Activated naive CD4-positive, alpha-beta T cell treated with anti-CD3 and anti-CD28 coated beads, Interleukin-2, amount 10 ng/mL, durations not matched to agents 7 days and 5 days (primary cell): ENCODE data around the gene TFDP1.

Experiments
- CTCF ChIA-PET: fragments of 350-600 bp; sonication (Branson Sonifier 250); formaldehyde crosslinking; loops from one replicate; lab custom pipeline; 2021; ENCODE audit warnings: antibody characterized with exemption; lab: Charles Lee
- DNase-seq: peaks from one replicate; pipeline ENCODE4 v3.0.0-alpha.2; 2020
- H3K27ac Mint-ChIP-seq: one replicate; pipeline ENCODE4 v1.8.0; 2021; ENCODE audit warnings: mild to moderate bottlenecking, moderate library complexity, mixed read lengths
- H3K27me3 Mint-ChIP-seq: one replicate; pipeline ENCODE4 v1.8.0; 2021; ENCODE audit warnings: mild to moderate bottlenecking, mixed read lengths
- H3K36me3 Mint-ChIP-seq: one replicate; pipeline ENCODE4 v1.8.0; 2021; ENCODE audit warnings: mixed read lengths
- H3K4me1 Mint-ChIP-seq: one replicate; pipeline ENCODE4 v1.8.0; 2021; ENCODE audit warnings: mixed read lengths
- H3K4me3 Mint-ChIP-seq: one replicate; pipeline ENCODE4 v1.8.0; 2021; ENCODE audit warnings: mild to moderate bottlenecking, moderate library complexity, mixed read lengths
- H3K9me3 Mint-ChIP-seq: one replicate; pipeline ENCODE4 v1.8.0; 2021; ENCODE audit warnings: mixed read lengths

The TFDP1 gene

DNA sequence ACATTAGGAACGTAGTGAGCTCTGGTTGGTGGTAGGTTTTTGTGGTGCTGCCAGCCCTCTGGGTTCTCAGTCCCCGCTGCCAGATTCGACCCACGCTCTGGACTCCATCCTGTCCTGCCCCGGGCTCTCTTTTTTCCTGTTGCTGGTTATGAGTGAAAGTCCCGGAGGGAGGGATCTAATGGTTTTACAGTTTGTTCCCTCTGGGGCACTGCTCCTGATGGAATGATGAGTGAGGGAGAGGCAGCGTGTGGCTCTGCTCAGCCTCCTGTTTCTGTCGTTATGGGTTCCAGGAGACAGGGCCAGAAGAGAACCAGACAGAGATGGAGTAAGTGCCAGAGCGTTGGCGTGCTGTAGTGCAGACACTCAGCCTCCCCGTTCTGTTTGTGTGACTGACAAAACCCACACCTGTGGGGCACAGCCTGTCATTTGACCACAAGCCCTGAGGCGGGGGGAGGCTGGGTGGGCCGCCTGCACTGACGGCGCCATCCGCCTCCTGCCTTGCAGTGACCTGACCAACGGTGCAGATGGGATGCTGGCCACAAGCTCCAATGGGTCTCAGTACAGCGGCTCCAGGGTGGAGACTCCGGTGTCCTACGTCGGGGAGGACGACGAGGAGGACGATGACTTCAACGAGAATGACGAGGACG, 55.2 kb downstream of the TFDP1 start:
- H3K27ac Mint-ChIP-seq: no peak overlapping the region
- H3K36me3 Mint-ChIP-seq: peaks cover 59% of the 10 kb centered on the region

DNA sequence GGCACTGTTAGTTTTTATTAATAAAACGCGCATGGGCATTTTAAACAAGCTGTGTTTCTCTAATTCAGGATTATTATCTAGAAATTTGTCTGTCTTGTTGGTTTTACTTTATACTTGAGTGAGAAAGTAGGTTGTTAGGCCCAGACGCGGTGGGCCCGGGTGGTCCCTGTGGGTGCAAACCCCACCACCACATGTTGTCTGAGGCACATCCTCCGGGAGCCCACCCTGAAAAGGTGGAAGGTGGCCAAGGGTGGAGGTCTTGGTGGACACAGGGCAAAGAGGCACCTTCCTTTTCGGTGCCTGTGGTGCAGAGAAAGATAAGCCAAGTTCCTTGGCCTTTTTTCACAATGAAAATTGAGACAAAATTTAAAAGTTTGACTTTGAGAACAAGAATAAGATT, 56.9 kb downstream of the TFDP1 start:
- DNase-seq: no peak
- CTCF ChIA-PET: no interaction called here
- Mint-ChIP-seq H3K4me1 (peaks cover 2% of the 10 kb centered on the region), H3K9me3 (no peaks in the 10 kb centered on the region), H3K27me3 (no peaks in the 10 kb centered on the region), H3K4me3 (no peak overlapping the region), H3K36me3 (peaks cover 48% of the 10 kb centered on the region), H3K27ac (no peak overlapping the region)

More for the DNA sequence above, 55.2 kb downstream of the TFDP1 start:
- Mint-ChIP-seq H3K27me3 (no peaks in the 10 kb centered on the region), H3K9me3 (no peaks in the 10 kb centered on the region), H3K4me1 (peaks cover 2% of the 10 kb centered on the region), H3K4me3 (no peak overlapping the region)
- CTCF ChIA-PET: no interaction called here
- peak; percentile 1 for DNase-seq

DNA sequence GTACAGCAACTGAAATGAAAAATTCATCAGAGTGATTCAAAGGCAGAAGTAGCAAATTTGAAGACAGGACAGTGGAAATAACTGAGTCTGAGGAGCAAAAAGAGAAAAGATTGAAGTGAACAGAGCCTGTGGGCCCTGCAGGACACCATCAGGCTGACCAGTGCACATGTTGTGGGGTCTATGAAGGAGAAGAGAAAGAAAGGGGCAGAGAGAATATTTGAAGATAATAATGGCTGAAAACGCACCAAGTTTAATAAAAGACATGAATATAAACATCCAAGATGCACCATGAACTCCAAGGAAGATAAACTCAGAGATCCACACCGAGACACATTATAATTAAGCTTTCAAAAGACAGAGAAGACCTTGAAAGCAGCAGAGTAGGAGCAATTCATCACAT, 58.0 kb downstream of the TFDP1 start:
- H3K4me3 Mint-ChIP-seq: no peak overlapping the region
- H3K27ac Mint-ChIP-seq: no peak overlapping the region
- H3K4me1 Mint-ChIP-seq: peaks cover 12% of the 10 kb centered on the region
- CTCF ChIA-PET: no interaction called here
- H3K36me3 Mint-ChIP-seq: peaks cover 42% of the 10 kb centered on the region
- DNase-seq: no peak
- H3K27me3 Mint-ChIP-seq: no peaks in the 10 kb centered on the region
- no peaks in the 10 kb centered on the region for H3K9me3 Mint-ChIP-seq

DNA sequence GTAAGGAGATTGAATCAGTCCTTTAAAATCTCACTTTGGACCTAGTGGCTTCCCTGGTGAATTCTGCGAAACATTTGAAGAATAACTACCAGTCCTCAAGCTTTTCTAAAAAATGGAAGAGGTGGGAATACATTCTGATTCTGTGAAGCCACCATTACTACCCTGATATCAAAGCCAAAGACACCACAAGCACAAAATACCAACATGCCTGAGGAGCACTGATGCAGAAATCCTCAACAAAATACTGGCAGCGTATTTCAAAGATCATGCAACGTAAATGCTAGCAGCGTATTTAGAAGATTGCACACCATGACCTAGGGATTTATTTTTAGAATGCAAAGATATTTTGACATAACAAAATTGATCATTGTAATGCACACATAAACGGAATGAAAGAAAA, 59.0 kb downstream of the TFDP1 start:
- Mint-ChIP-seq H3K4me1 (peaks cover 14% of the 10 kb centered on the region), H3K27me3 (no peaks in the 10 kb centered on the region), H3K9me3 (no peaks in the 10 kb centered on the region), H3K36me3 (peaks cover 33% of the 10 kb centered on the region), H3K4me3 (no peak overlapping the region), H3K27ac (no peak overlapping the region)
- CTCF ChIA-PET: no interaction called here
- DNase-seq: no peak

DNA sequence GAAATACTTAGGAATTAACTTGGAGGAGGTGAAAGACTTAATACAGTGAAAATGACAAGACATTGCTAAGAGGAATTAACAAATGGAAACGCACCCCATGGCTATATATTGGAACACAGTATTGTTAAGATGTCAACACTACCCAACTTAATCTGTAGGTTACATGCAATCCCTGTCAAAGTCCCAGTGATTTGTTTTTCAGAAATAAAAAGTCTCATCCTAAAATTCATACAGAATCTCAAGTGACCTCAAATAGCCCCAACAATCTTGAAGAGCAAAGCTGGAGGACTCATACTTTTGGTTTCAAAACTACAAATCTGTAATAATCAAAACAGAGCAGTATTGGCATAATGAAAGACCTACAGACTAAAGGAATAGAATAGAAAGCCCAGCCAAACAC, 60.2 kb downstream of the TFDP1 start:
- H3K27me3 Mint-ChIP-seq: no peaks in the 10 kb centered on the region
- no peaks in the 10 kb centered on the region for H3K9me3 Mint-ChIP-seq
- no peak overlapping the region for H3K4me3 Mint-ChIP-seq
- peaks cover 26% of the 10 kb centered on the region for H3K36me3 Mint-ChIP-seq
- no peak for DNase-seq
- H3K27ac Mint-ChIP-seq: no peak overlapping the region
- CTCF ChIA-PET: no interaction called here
- H3K4me1 Mint-ChIP-seq: peaks cover 14% of the 10 kb centered on the region

- Mint-ChIP-seq H3K4me3 (no peak overlapping the region), H3K9me3 (no peaks in the 10 kb centered on the region), H3K27ac (peak overlapping the region; percentile 17), H3K4me1 (peaks cover 14% of the 10 kb centered on the region), H3K27me3 (no peaks in the 10 kb centered on the region), H3K36me3 (peaks cover 20% of the 10 kb centered on the region)
- no peak for DNase-seq
- CTCF ChIA-PET: no interaction called here
Observed at GRCh38 chr13:113645329-113645728, 60.8 kb downstream of the TFDP1 start.

DNA sequence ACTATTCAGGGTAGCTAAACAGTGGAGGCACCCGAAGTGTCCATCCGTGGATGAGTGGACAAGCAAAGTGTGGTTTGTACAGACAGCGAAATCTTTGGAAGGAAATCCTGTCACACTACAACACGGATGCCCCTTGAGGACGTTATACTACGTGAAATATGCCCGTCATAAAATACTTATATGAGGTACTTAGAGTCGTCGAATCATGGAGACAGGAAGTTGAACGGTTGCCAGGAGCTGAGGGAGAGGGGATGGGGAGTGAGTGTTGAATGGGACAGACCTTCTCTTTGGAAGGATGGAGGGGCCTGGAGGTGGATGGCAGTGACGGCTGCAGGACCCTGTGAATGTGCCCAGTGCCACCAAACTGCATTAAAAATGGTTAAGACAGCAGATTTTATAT, 61.8 kb downstream of the TFDP1 start:
- H3K4me1 Mint-ChIP-seq: peaks cover 14% of the 10 kb centered on the region
- H3K27me3 Mint-ChIP-seq: no peaks in the 10 kb centered on the region
- H3K9me3 Mint-ChIP-seq: no peaks in the 10 kb centered on the region
- DNase-seq: peak; percentile 11
- H3K4me3 Mint-ChIP-seq: no peak overlapping the region
- peak overlapping the region; percentile 0 for H3K27ac Mint-ChIP-seq
- CTCF ChIA-PET: interaction anchor here (0.6 kb wide), 1 partner anchor 282 kb away, joined by 3 read pairs; no protein-coding TSS in a partner anchor
- peaks cover 14% of the 10 kb centered on the region for H3K36me3 Mint-ChIP-seq

- H3K4me3 Mint-ChIP-seq: no peak overlapping the region
- no peak overlapping the region for H3K27ac Mint-ChIP-seq
- peaks cover 14% of the 10 kb centered on the region for H3K4me1 Mint-ChIP-seq
- H3K27me3 Mint-ChIP-seq: no peaks in the 10 kb centered on the region
- peaks cover 8% of the 10 kb centered on the region for H3K36me3 Mint-ChIP-seq
- DNase-seq: peak; percentile 30
- CTCF ChIA-PET: interaction anchor here (0.6 kb wide), 1 partner anchor 282 kb away, joined by 3 read pairs; no protein-coding TSS in a partner anchor
- H3K9me3 Mint-ChIP-seq: no peaks in the 10 kb centered on the region
Observed at GRCh38 chr13:113646921-113647340, 62.4 kb downstream of the TFDP1 start.

- H3K27ac Mint-ChIP-seq: no peak overlapping the region
- H3K27me3 Mint-ChIP-seq: no peaks in the 10 kb centered on the region
- peaks cover 2% of the 10 kb centered on the region for H3K36me3 Mint-ChIP-seq
- no peak overlapping the region for H3K4me3 Mint-ChIP-seq
- no peaks in the 10 kb centered on the region for H3K9me3 Mint-ChIP-seq
- CTCF ChIA-PET: no interaction called here
- H3K4me1 Mint-ChIP-seq: peaks cover 14% of the 10 kb centered on the region
- DNase-seq: peak; percentile 19
Observed at GRCh38 chr13:113647351-113648215, 63.0 kb downstream of the TFDP1 start.

DNA sequence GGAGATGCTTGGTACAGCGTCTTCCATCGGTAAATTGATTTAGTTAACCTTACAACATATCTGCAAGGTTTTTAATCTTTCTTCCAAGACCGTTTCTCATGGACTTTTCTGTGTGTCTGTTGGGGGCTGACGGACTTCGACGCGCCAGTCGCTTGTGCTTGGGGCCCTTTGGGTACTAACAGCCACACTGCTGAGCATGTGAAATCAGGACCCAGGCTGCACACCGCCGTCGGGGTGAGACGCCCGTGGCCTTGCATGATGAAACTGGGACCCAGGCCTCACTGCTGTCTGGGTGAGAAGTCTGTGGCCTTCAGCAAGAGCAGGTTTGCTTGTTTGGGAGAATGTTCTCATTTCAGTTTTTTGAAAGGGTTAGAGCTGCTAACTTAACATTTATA, 63.7 kb downstream of the TFDP1 start:
- no peaks in the 10 kb centered on the region for H3K9me3 Mint-ChIP-seq
- peaks cover 14% of the 10 kb centered on the region for H3K4me1 Mint-ChIP-seq
- no peak overlapping the region for H3K27ac Mint-ChIP-seq
- DNase-seq: no peak
- no peaks in the 10 kb centered on the region for H3K36me3 Mint-ChIP-seq
- CTCF ChIA-PET: no interaction called here
- H3K4me3 Mint-ChIP-seq: no peak overlapping the region
- H3K27me3 Mint-ChIP-seq: no peaks in the 10 kb centered on the region

DNA sequence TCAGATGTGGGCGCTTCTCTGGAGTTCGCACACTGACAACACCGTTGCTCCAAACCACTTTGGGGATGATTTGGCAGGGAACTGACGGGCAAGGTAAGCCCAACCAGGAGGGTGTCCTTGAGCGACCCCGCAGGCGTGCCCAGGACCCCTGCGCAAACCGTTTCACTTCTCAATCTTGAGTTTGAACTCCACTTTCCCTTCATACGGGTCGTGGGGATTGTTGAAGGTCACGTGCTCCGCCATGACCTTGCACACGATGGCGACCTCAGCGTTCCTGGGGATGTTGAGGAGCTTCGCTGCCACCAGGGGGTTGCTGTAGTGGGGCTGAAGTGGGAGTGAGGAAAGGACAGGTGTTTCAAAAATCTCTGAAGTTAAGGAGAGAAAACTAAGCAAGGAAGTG, 64.7 kb downstream of the TFDP1 start:
- CTCF ChIA-PET: no interaction called here
- Mint-ChIP-seq H3K36me3 (no peaks in the 10 kb centered on the region), H3K4me3 (no peak overlapping the region), H3K27ac (no peak overlapping the region), H3K27me3 (no peaks in the 10 kb centered on the region), H3K9me3 (no peaks in the 10 kb centered on the region), H3K4me1 (peaks cover 14% of the 10 kb centered on the region)
- DNase-seq: peak; percentile 5

GRCh38 chr13:113650275-113650674, 65.7 kb downstream of the TFDP1 start:
- H3K9me3 Mint-ChIP-seq: no peaks in the 10 kb centered on the region
- DNase-seq: peak; percentile 8
- no peak overlapping the region for H3K27ac Mint-ChIP-seq
- no peak overlapping the region for H3K4me3 Mint-ChIP-seq
- peaks cover 14% of the 10 kb centered on the region for H3K4me1 Mint-ChIP-seq
- no peaks in the 10 kb centered on the region for H3K36me3 Mint-ChIP-seq
- H3K27me3 Mint-ChIP-seq: no peaks in the 10 kb centered on the region
- CTCF ChIA-PET: interaction anchor here (1.4 kb wide), 1 partner anchor 74 kb away, joined by 4 read pairs; no protein-coding TSS in a partner anchor

GRCh38 chr13:113650731-113651148, 66.2 kb downstream of the TFDP1 start:
- no peak for DNase-seq
- H3K36me3 Mint-ChIP-seq: no peaks in the 10 kb centered on the region
- no peaks in the 10 kb centered on the region for H3K27me3 Mint-ChIP-seq
- H3K4me1 Mint-ChIP-seq: peaks cover 14% of the 10 kb centered on the region
- no peak overlapping the region for H3K4me3 Mint-ChIP-seq
- CTCF ChIA-PET: interaction anchor here (1.4 kb wide), 1 partner anchor 74 kb away, joined by 4 read pairs; no protein-coding TSS in a partner anchor
- no peaks in the 10 kb centered on the region for H3K9me3 Mint-ChIP-seq
- no peak overlapping the region for H3K27ac Mint-ChIP-seq

DNA sequence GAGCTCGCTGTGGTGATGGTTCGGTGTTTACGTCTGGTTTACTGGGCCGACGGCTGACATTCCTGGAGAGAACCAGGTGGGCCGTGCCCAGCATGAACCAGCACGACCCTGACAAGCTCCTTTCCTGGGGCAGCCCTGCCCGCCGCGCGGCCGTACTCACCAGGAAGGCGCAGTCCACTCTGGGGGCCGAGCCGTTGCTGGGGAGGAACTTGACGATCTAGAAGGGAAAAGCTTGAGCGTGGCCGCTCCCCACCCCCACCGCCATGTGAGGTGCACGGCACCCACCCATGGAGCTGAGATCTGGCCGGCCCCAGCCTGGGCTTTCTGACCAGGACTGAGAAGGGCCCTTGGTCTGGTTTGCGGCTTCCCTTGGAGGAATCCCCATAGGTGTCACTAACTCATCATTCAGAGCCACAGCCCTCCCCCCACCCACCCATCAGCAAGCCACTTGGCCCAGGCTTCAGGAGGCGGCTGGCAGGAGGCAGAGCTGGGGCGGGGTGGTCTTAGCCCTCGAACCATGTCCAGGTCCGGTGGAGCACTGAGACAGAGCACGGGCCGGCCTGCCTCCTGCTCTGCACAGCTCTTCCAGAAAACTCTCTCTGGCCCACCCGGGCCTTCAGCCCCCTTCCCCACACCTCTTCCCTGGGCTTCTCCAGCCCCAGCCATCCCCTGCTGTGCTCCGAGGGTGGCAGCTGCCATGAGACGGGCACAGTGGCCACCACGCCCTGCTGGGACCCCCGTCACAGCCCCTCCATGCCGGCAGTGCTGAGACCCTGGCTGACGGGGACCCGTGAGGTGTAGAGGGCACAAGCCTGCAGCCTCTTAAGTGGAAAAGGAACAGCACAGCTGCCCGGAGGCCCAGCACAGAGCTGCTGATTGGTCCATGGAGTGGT, 67.2 kb downstream of the TFDP1 start:
- H3K27ac Mint-ChIP-seq: no peak overlapping the region
- peak; percentile 17 for DNase-seq
- peaks cover 9% of the 10 kb centered on the region for H3K4me1 Mint-ChIP-seq
- CTCF ChIA-PET: no interaction called here
- no peaks in the 10 kb centered on the region for H3K9me3 Mint-ChIP-seq
- no peak overlapping the region for H3K4me3 Mint-ChIP-seq
- H3K27me3 Mint-ChIP-seq: no peaks in the 10 kb centered on the region
- H3K36me3 Mint-ChIP-seq: no peaks in the 10 kb centered on the region
